HG02870 (cell line): Measurements from ENCODE around the gene INO80C.

ENCODE experiments used
- ATAC-seq: cut with Tn5 transposase; IDR thresholded peaks from one replicate; pipeline ENCODE4 v1.9.1; 2021; ENCODE audit warnings: mild to moderate bottlenecking, moderate library complexity; ENCODE audit not compliant: unreplicated experiment

INO80C gene

GRCh38 chr18:35435401-35435800 is 62.4 kb downstream of the INO80C start:
- ATAC-seq, result no peak

DNA sequence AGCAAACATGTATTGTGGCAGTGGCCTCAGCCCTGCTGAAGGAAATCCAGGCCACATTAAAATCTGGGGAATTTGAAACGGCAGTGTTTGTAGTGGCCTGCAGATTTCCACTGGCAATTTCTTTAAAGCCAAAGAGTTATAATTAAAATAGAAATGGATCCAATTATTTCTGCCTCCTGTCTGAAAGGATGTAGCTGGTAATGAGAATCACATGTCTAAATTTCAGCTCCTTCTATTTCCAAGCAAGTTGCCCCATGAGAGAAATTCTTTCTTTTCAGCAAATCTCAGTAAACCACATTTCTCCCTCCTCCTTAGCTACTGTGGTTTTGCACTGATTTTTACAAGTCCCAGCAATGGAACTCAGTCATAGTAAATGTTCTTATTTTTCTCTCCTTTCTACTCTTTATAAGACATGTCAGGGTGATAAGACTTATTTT is 65.2 kb downstream of the INO80C start:
- no peak for ATAC-seq

DNA sequence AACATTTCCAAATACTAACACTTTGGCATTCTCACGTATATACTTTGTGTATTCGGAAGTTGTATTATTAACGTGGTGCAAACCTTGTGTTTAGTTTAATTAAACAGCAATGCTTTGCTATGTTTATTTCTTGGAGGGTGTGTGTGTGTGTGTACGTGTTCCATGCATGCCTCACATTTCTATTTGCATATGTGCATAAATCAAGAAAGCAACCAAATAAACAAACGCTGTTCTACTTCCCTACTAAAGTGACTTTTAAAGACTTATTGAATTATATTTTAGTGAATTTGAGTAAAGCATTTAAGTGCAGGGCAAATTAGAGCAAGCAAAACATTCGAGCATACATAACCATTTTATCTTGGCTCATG is 66.4 kb downstream of the INO80C start:
- no peak for ATAC-seq

DNA sequence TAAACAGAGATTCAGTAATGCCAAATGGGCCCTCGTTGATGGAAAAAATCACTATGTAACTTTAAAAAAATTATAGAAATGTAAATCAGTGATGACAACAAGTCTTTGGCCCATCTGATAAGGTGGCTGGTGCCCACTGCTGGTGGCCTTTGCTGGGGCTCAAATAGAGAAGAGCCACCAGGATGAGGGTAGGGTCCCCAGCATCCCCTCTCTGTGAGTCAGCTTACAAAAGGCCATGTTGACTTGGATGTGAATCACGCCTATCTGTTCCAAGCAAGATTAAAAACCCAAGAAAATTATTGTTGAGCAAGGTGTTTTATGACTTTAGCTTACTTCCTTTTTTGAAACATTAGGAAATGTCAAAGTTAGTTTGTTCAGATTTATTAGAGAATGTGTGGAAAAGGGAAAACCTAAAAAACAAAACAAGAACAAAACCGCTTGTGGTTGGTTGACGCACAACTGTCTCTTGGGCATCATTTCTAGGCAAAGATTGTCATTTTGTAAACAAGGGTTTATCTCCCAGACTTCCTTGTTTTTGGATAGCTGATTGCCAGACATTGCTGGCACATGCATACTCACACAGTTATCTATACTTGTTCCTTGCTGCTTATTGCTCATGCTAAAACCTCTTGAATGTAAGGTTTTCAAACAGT is 66.9 kb downstream of the INO80C start:
- no peak for ATAC-seq

GRCh38 chr18:35426786-35427185 is 71.0 kb downstream of the INO80C start:
- no peak for ATAC-seq

DNA sequence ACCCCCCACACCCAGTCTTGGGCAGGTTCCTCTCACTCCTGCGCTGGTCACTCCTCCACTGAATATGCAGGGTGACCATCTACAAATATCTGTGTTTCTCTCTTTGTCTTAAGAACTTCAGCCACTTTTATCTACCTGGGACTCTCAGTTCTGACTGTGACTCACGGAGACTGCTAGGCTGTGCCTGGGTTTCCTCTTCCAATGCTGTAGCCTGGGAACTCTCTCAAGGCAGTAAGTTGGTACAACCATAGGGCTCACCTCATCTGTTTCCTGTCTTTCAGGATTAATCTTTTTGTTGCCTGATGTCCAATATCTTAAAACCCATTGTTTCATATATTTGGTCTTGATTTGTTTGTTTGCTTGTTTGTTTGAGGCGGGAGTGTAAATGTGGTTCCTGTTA is 73.4 kb downstream of the INO80C start:
- ATAC-seq, result no peak

DNA sequence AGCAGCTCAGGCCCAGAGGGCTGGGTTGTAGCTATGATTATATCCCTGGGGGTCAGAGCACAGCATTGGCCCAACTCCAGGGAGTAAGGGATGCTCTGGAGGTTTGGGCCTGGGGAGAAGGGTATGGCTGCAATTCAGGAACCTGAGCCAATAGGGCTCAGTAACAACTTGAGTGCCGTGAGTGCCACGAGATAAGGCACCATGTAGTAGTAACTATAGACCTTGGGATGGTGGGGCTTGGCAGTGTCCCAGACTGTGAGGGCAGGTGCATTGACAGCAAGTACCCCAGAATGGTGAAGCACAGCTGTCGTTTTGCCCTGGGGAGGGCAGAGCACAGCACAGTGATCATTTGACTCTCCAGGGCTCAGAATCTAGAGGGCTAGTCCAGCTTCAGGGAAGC is 75.5 kb downstream of the INO80C start:
- no peak for ATAC-seq

DNA sequence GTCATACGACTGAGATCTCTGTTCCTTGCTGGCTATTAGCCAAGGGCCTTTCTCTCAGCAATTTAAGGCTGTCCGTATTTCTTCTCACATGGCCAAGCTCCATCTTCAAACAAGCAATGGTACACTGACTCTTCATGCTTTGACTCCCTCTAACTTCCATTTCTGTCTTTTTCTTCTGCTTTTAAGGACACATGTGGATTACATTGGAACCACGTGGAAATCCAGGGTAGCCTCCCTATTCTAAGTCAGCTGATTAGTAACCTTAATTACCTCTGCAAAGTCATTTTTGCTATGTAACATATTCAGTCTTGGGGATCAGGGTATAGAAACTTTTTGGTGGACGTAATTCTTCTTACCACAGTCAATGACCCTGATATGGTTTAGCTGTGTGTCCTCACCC is 79.2 kb downstream of the INO80C start:
- ATAC-seq, result no peak
